ENCODE results near the gene TASOR2.

Gene TASOR2

GRCh38 chr10:5643346-5644067 is 41.1 kb upstream of the TASOR2 start:
- peak overlapping the region; percentile 15 for H3K4me3 ChIP-seq
- H3K9ac ChIP-seq (ENCODE audit: insufficient read length), result peak overlapping the region; percentile 39
- TF ChIP-seq POLR2AphosphoS5 (IDR thresholded peaks at IDR 0.05; ENCODE audit: borderline replicate concordance, low read depth, low read length) (no peak), EZH2 (IDR thresholded peaks at IDR 0.05) (no peak), FOXP2 (optimal IDR thresholded peaks at IDR 0.05; ENCODE audit: control extremely low read depth, extremely low read length, insufficient read depth) (no peak)
- H3K9me3 ChIP-seq (ENCODE audit: low read depth, low read length), result no peaks in the 10 kb centered on the region
- peak; percentile 18 for DNase-seq (ENCODE audit: low read depth, low spot score)
- no peaks in the 10 kb centered on the region for H3K36me3 ChIP-seq (ENCODE audit: insufficient read depth, low read length)
- peak overlapping the region; percentile 87 for H3K27ac ChIP-seq

- Histone ChIP-seq H3K36me3 (ENCODE audit: insufficient read depth, low read length) (no peaks in the 10 kb centered on the region), H3K9me3 (ENCODE audit: low read depth, low read length) (no peaks in the 10 kb centered on the region), H3K9ac (ENCODE audit: insufficient read length) (no peak overlapping the region), H3K27ac (no peak overlapping the region), H3K4me3 (no peak overlapping the region)
- TF ChIP-seq FOXP2 (optimal IDR thresholded peaks at IDR 0.05; ENCODE audit: control extremely low read depth, extremely low read length, insufficient read depth), result no peak
- TF ChIP-seq EZH2 (IDR thresholded peaks at IDR 0.05), result no peak
- no peak for TF ChIP-seq POLR2AphosphoS5 (IDR thresholded peaks at IDR 0.05; ENCODE audit: borderline replicate concordance, low read depth, low read length)
- DNase-seq (ENCODE audit: low read depth, low spot score), result no peak
These were observed 39.7 kb upstream of the TASOR2 start for GRCh38 chr10:5644930-5645329.

- TF ChIP-seq POLR2AphosphoS5 (IDR thresholded peaks at IDR 0.05; ENCODE audit: borderline replicate concordance, low read depth, low read length) (no peak), FOXP2 (optimal IDR thresholded peaks at IDR 0.05; ENCODE audit: control extremely low read depth, extremely low read length, insufficient read depth) (no peak), EZH2 (IDR thresholded peaks at IDR 0.05) (no peak)
- H3K9ac ChIP-seq (ENCODE audit: insufficient read length), result no peak overlapping the region
- no peaks in the 10 kb centered on the region for H3K36me3 ChIP-seq (ENCODE audit: insufficient read depth, low read length)
- H3K9me3 ChIP-seq (ENCODE audit: low read depth, low read length), result no peaks in the 10 kb centered on the region
- no peak overlapping the region for H3K27ac ChIP-seq
- no peak overlapping the region for H3K4me3 ChIP-seq
- no peak for DNase-seq (ENCODE audit: low read depth, low spot score)
These were observed 39.3 kb upstream of the TASOR2 start for GRCh38 chr10:5645375-5645774.

DNA sequence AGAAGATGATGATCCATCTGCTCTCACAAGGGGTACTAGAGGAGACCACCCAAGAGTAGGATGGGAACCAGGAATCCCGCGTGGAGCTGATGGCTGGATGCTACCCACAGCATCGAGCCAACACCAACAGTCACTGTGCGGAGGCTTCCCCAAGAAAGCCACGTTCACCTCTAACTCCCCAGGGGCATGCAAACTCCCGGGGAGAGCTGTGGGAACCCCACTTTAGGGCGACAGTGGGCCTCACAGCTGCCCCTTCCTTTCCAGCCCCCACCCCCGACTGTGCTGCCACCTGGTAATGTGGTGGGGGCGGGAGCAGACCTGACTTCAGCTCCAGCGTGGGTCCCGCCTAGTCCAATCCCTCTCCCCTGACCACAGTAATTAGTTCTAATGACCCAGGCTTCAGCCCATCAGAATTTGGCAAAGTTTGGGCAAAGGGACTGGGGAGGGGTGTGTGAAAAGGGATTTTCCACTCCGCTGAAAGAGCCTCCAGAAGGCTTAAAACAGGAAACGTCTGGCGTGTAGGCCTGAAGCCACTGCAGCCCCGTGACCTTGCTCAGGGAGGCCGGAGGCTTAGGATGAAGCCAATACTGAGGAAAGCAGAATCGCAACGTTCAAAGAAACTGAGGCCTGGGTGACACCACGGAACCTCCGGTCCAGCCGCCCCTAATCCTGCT is 38.6 kb upstream of the TASOR2 start:
- TF ChIP-seq POLR2AphosphoS5 (IDR thresholded peaks at IDR 0.05; ENCODE audit: borderline replicate concordance, low read depth, low read length) (no peak), EZH2 (IDR thresholded peaks at IDR 0.05) (no peak), FOXP2 (optimal IDR thresholded peaks at IDR 0.05; ENCODE audit: control extremely low read depth, extremely low read length, insufficient read depth) (no peak)
- H3K27ac ChIP-seq, result no peak overlapping the region
- no peak for DNase-seq (ENCODE audit: low read depth, low spot score)
- no peaks in the 10 kb centered on the region for H3K36me3 ChIP-seq (ENCODE audit: insufficient read depth, low read length)
- H3K9me3 ChIP-seq (ENCODE audit: low read depth, low read length), result no peaks in the 10 kb centered on the region
- H3K4me3 ChIP-seq, result no peak overlapping the region
- H3K9ac ChIP-seq (ENCODE audit: insufficient read length), result no peak overlapping the region

- Histone ChIP-seq H3K4me3 (no peak overlapping the region), H3K9me3 (ENCODE audit: low read depth, low read length) (no peaks in the 10 kb centered on the region), H3K27ac (no peak overlapping the region), H3K36me3 (ENCODE audit: insufficient read depth, low read length) (no peaks in the 10 kb centered on the region), H3K9ac (ENCODE audit: insufficient read length) (no peak overlapping the region)
- DNase-seq (ENCODE audit: low read depth, low spot score), result no peak
- TF ChIP-seq POLR2AphosphoS5 (IDR thresholded peaks at IDR 0.05; ENCODE audit: borderline replicate concordance, low read depth, low read length) (no peak), EZH2 (IDR thresholded peaks at IDR 0.05) (no peak), FOXP2 (optimal IDR thresholded peaks at IDR 0.05; ENCODE audit: control extremely low read depth, extremely low read length, insufficient read depth) (no peak)
These were observed 37.0 kb upstream of the TASOR2 start for GRCh38 chr10:5647507-5648240.

GRCh38 chr10:5648494-5649457 is 35.9 kb upstream of the TASOR2 start:
- DNase-seq (ENCODE audit: low read depth, low spot score), result no peak
- no peaks in the 10 kb centered on the region for H3K36me3 ChIP-seq (ENCODE audit: insufficient read depth, low read length)
- H3K9ac ChIP-seq (ENCODE audit: insufficient read length), result no peak overlapping the region
- no peak overlapping the region for H3K27ac ChIP-seq
- TF ChIP-seq EZH2 (IDR thresholded peaks at IDR 0.05) (no peak), POLR2AphosphoS5 (IDR thresholded peaks at IDR 0.05; ENCODE audit: borderline replicate concordance, low read depth, low read length) (no peak), FOXP2 (optimal IDR thresholded peaks at IDR 0.05; ENCODE audit: control extremely low read depth, extremely low read length, insufficient read depth) (no peak)
- no peaks in the 10 kb centered on the region for H3K9me3 ChIP-seq (ENCODE audit: low read depth, low read length)
- no peak overlapping the region for H3K4me3 ChIP-seq

- no peak overlapping the region for H3K9ac ChIP-seq (ENCODE audit: insufficient read length)
- DNase-seq (ENCODE audit: low read depth, low spot score), result no peak
- no peaks in the 10 kb centered on the region for H3K36me3 ChIP-seq (ENCODE audit: insufficient read depth, low read length)
- no peak overlapping the region for H3K27ac ChIP-seq
- TF ChIP-seq POLR2AphosphoS5 (IDR thresholded peaks at IDR 0.05; ENCODE audit: borderline replicate concordance, low read depth, low read length) (no peak), FOXP2 (optimal IDR thresholded peaks at IDR 0.05; ENCODE audit: control extremely low read depth, extremely low read length, insufficient read depth) (no peak), EZH2 (IDR thresholded peaks at IDR 0.05) (no peak)
- no peak overlapping the region for H3K4me3 ChIP-seq
- H3K9me3 ChIP-seq (ENCODE audit: low read depth, low read length), result no peaks in the 10 kb centered on the region
These were observed 34.9 kb upstream of the TASOR2 start for GRCh38 chr10:5649746-5650145.
